Panc1 (cell line): Measurements from ENCODE around the gene PITPNB.

ENCODE experiments used
- CTCF ChIP-seq: fragments of 450-650 bp; IDR thresholded peaks from 2 replicates; pipeline ENCODE4 v1.5.1; 2017; ENCODE audit warnings: mild to moderate bottlenecking
- POLR2AphosphoS5 ChIP-seq: IDR thresholded peaks from 2 replicates; pipeline ENCODE4 v1.6.1; 2012; ENCODE audit warnings: mild to moderate bottlenecking, low read depth, low read length, moderate library complexity
- REST ChIP-seq, 2 experiments: IDR thresholded peaks; 2 replicates each; pipeline ENCODE4 v1.6.1; 2011 to 2012; ENCODE audit warnings: low read depth in 2 of 2, control low read depth in 1 of 2, low read length in 1 of 2, mild to moderate bottlenecking in 1 of 2, moderate library complexity in 1 of 2; ENCODE audit not compliant: insufficient read depth in 1 of 2
- SIN3A ChIP-seq: IDR thresholded peaks from 2 replicates; pipeline ENCODE4 v1.6.1; 2012; ENCODE audit warnings: low read depth, mild to moderate bottlenecking, low read length, moderate library complexity, borderline replicate concordance; ENCODE audit not compliant: insufficient read depth

GRCh38 chr22:27875951-27876350 lies 43.1 kb downstream of the PITPNB start:
- TF ChIP-seq CTCF (no peak), POLR2AphosphoS5 (no peak), REST (IDR thresholded peaks at IDR 0.05; ENCODE audit: insufficient read depth in 1 of 2, low read depth in 2 of 2, low read length in 1 of 2) (no peak), SIN3A (no peak)
